H9 (cell line): ENCODE results near the gene DCAF7. TPM values are rescaled to one million over a fixed set of nuclear protein-coding genes. Genes with fewer than 3 reads are reported as not detected.

ENCODE experiments used
- DNase-seq: peaks from one replicate; pipeline ENCODE4 v3.0.0-alpha.2; 2017
- H2AFZ ChIP-seq: one replicate; pipeline ENCODE4 v1.6.1; 2013; ENCODE audit warnings: mild to moderate bottlenecking, low read length, control low read depth, moderate library complexity
- H2AK5ac ChIP-seq: 2 replicates; pipeline ENCODE4 v1.6.1; 2013; ENCODE audit warnings: low read length, control low read depth, mixed read lengths; ENCODE audit not compliant: insufficient read length
- H2BK120ac ChIP-seq: one replicate; pipeline ENCODE4 v1.6.1; 2013; ENCODE audit warnings: low read depth, mild to moderate bottlenecking, low read length, control low read depth, inconsistent platforms; ENCODE audit not compliant: poor library complexity, severe bottlenecking
- H2BK12ac ChIP-seq: 2 replicates; pipeline ENCODE4 v1.6.1; 2013; ENCODE audit warnings: low read length, control low read depth, mixed read lengths, low read depth; ENCODE audit not compliant: insufficient read length
- H2BK15ac ChIP-seq: 2 replicates; pipeline ENCODE4 v1.6.1; 2013; ENCODE audit warnings: low read depth, low read length, control low read depth
- H2BK20ac ChIP-seq: one replicate; pipeline ENCODE4 v1.6.1; 2013; ENCODE audit warnings: low read depth, mild to moderate bottlenecking, low read length, control low read depth, inconsistent platforms; ENCODE audit not compliant: poor library complexity, severe bottlenecking
- H2BK5ac ChIP-seq: 2 replicates; pipeline ENCODE4 v1.6.1; 2013; ENCODE audit warnings: low read length, control low read depth, mixed read lengths; ENCODE audit not compliant: insufficient read length
- H3K14ac ChIP-seq: 2 replicates; pipeline ENCODE4 v1.6.1; 2013; ENCODE audit warnings: low read length, control low read depth; ENCODE audit not compliant: insufficient read depth
- H3K18ac ChIP-seq: 2 replicates; pipeline ENCODE4 v1.6.1; 2013; ENCODE audit warnings: low read depth, mild to moderate bottlenecking, mixed read lengths, low read length, control low read depth; ENCODE audit not compliant: insufficient read length
- H3K23ac ChIP-seq: 2 replicates; pipeline ENCODE4 v1.6.1; 2013; ENCODE audit warnings: low read length, control low read depth, mixed read lengths, low read depth; ENCODE audit not compliant: insufficient read length
- H3K23me2 ChIP-seq: 2 replicates; pipeline ENCODE4 v1.6.1; 2013; ENCODE audit warnings: low read depth, mild to moderate bottlenecking, mixed read lengths, low read length, control low read depth; ENCODE audit not compliant: insufficient read length, poor library complexity, severe bottlenecking
- H3K27ac ChIP-seq: 2 replicates; pipeline ENCODE4 v1.5.1; 2013; ENCODE audit warnings: low read length, control low read depth, mixed read lengths, low read depth; ENCODE audit not compliant: insufficient read length
- H3K27me3 ChIP-seq: 2 replicates; pipeline ENCODE4 v1.6.1; 2013; ENCODE audit warnings: low read length, control low read depth, inconsistent platforms; ENCODE audit not compliant: insufficient read depth
- H3K4ac ChIP-seq: 2 replicates; pipeline ENCODE4 v1.6.1; 2013; ENCODE audit warnings: low read depth, mild to moderate bottlenecking, control low read depth, inconsistent platforms, low read length, moderate library complexity
- H3K4me1 ChIP-seq: 2 replicates; pipeline ENCODE4 v1.6.1; 2013; ENCODE audit warnings: low read length, control low read depth, inconsistent platforms; ENCODE audit not compliant: insufficient read depth
- H3K4me2 ChIP-seq: 2 replicates; pipeline ENCODE4 v1.6.1; 2013; ENCODE audit warnings: low read length, control low read depth, mixed read lengths; ENCODE audit not compliant: insufficient read length, insufficient read depth
- H3K56ac ChIP-seq: 2 replicates; pipeline ENCODE4 v1.6.1; 2013; ENCODE audit warnings: low read depth, mild to moderate bottlenecking, mixed read lengths, low read length, control low read depth; ENCODE audit not compliant: insufficient read length
- H3K79me1 ChIP-seq: 2 replicates; pipeline ENCODE4 v1.6.1; 2013; ENCODE audit warnings: low read depth, mild to moderate bottlenecking, moderate library complexity, low read length, control low read depth, inconsistent platforms; ENCODE audit not compliant: insufficient read depth, poor library complexity, severe bottlenecking
- H3K79me2 ChIP-seq: 2 replicates; pipeline ENCODE4 v1.6.1; 2013; ENCODE audit warnings: low read length, control low read depth, inconsistent platforms; ENCODE audit not compliant: insufficient read depth
- H3K9ac ChIP-seq: 2 replicates; pipeline ENCODE4 v1.6.1; 2013; ENCODE audit warnings: low read length, control low read depth, mixed read lengths; ENCODE audit not compliant: insufficient read length; ENCODE audit errors: extremely low read depth
- H3K9me3 ChIP-seq: one replicate; pipeline ENCODE4 v1.6.1; 2013; ENCODE audit warnings: low read depth, low read length, inconsistent platforms; ENCODE audit not compliant: control insufficient read depth
- H3T11ph ChIP-seq: one replicate; pipeline ENCODE4 v1.6.1; 2013; ENCODE audit warnings: mild to moderate bottlenecking, low read length, control low read depth, inconsistent platforms
- H4K20me1 ChIP-seq: one replicate; pipeline ENCODE4 v1.6.1; 2013; ENCODE audit not compliant: control insufficient read depth, insufficient read length, insufficient read depth
- H4K5ac ChIP-seq: 2 replicates; pipeline ENCODE4 v1.6.1; 2013; ENCODE audit warnings: low read depth, mild to moderate bottlenecking, mixed read lengths, low read length, control low read depth; ENCODE audit not compliant: insufficient read length
- H4K8ac ChIP-seq: replicated peaks from 2 replicates; pipeline ENCODE4 v1.6.1; 2013; ENCODE audit warnings: low read length, control low read depth, mixed read lengths, low read depth; ENCODE audit not compliant: insufficient read length
- H4K91ac ChIP-seq: 2 replicates; pipeline ENCODE4 v1.6.1; 2013; ENCODE audit warnings: low read depth, mild to moderate bottlenecking, moderate library complexity, mixed read lengths, low read length, control low read depth; ENCODE audit not compliant: insufficient read length
- H3K27ac Mint-ChIP-seq, 3 experiments: 2 replicates in 2 of 3; 3 replicates in 1 of 3; pipeline ENCODE4 v1.8.0; 2020 to 2021; ENCODE audit warnings: mixed read lengths in 3 of 3, mild to moderate bottlenecking in 1 of 3, moderate library complexity in 1 of 3
- H3K27me3 Mint-ChIP-seq: 2 replicates; pipeline ENCODE4 v1.8.0; 2021; ENCODE audit warnings: low read depth, mild to moderate bottlenecking, moderate library complexity, mixed read lengths
- H3K36me3 Mint-ChIP-seq, 3 experiments: 2 replicates in 2 of 3; 3 replicates in 1 of 3; pipeline ENCODE4 v1.8.0; 2020 to 2021; ENCODE audit warnings: low read depth in 3 of 3, mixed read lengths in 3 of 3; ENCODE audit not compliant: insufficient read depth in 1 of 3
- H3K4me1 Mint-ChIP-seq, 2 experiments: 2 replicates each; pipeline ENCODE4 v1.8.0; 2020; ENCODE audit warnings: mixed read lengths in 2 of 2
- H3K4me3 Mint-ChIP-seq, 2 experiments: 2 replicates in 1 of 2; 3 replicates in 1 of 2; pipeline ENCODE4 v1.8.0; 2020 to 2021; ENCODE audit warnings: mild to moderate bottlenecking in 2 of 2, mixed read lengths in 2 of 2, moderate library complexity in 1 of 2
- H3K9me3 Mint-ChIP-seq, 2 experiments: 2 replicates in 1 of 2; 3 replicates in 1 of 2; pipeline ENCODE4 v1.8.0; 2020; ENCODE audit warnings: mild to moderate bottlenecking in 2 of 2, mixed read lengths in 2 of 2, moderate library complexity in 1 of 2
- WGBS: extraction: QIAGEN DNeasy Blood & Tissue Kit; methylation state at CpG from one replicate; pipeline ENCODE4 v1.1.7; 2013; ENCODE audit warnings: missing lambda C conversion rate, low lambda C conversion rate, mixed read lengths; ENCODE audit not compliant: insufficient read length; ENCODE audit errors: extremely low coverage; 5-methylcytosine and 5-hydroxymethylcytosine counted together
- total RNA-seq: library from RNA; stranded (reverse); gene quantifications from 2 replicates; pipeline ENCODE4 v1.2.1, GENCODE V29; 2021
- TF ChIP-seq, protein P1 (sequence below): fragments of 200-600 bp; sonication (generic); conservative IDR thresholded peaks from 3 replicates; pipeline ENCODE4 v1.8.0; 2021; ENCODE audit warnings: antibody characterized with exemption, mild to moderate bottlenecking

DCAF7 gene
- total RNA-seq, 1 experiment from 2014 or later, result 86.2 TPM

DNA sequence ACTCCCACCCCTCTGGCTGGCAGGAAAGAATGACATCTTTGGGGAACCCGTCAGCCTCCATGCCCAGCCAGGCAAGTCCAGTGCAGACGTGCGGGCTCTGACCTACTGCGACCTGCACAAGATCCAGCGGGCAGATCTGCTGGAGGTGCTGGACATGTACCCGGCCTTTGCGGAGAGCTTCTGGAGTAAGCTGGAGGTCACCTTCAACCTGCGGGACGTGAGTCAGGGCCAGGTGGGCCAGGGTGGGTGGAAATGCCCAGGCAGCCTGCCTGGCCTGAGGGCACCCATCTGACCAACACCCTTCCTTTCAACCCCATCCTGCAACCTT is 8.1 kb upstream of the DCAF7 start:
- no peak overlapping the region for H3K14ac ChIP-seq
- H3K23me2 ChIP-seq, result peaks cover 8% of the 10 kb centered on the region
- DNase-seq, result no peak
- TF ChIP-seq, protein P1, sequence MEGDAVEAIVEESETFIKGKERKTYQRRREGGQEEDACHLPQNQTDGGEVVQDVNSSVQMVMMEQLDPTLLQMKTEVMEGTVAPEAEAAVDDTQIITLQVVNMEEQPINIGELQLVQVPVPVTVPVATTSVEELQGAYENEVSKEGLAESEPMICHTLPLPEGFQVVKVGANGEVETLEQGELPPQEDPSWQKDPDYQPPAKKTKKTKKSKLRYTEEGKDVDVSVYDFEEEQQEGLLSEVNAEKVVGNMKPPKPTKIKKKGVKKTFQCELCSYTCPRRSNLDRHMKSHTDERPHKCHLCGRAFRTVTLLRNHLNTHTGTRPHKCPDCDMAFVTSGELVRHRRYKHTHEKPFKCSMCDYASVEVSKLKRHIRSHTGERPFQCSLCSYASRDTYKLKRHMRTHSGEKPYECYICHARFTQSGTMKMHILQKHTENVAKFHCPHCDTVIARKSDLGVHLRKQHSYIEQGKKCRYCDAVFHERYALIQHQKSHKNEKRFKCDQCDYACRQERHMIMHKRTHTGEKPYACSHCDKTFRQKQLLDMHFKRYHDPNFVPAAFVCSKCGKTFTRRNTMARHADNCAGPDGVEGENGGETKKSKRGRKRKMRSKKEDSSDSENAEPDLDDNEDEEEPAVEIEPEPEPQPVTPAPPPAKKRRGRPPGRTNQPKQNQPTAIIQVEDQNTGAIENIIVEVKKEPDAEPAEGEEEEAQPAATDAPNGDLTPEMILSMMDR, result no peak
- H2BK5ac ChIP-seq, result no peak overlapping the region
- H3K79me2 ChIP-seq, result no peaks in the 10 kb centered on the region
- no peak overlapping the region for H2BK15ac ChIP-seq
- H3K9me3 Mint-ChIP-seq, result no peaks in the 10 kb centered on the region; a peak in 1 of 5 replicates
- H3K27me3 Mint-ChIP-seq, result peaks cover 9% of the 10 kb centered on the region
- no peak overlapping the region for H3K4ac ChIP-seq
- WGBS, result no CpG with 5 or more reads among the region's 9 CpGs
- H3K79me1 ChIP-seq, result no peaks in the 10 kb centered on the region
- no peak overlapping the region for H2BK12ac ChIP-seq
- no peak overlapping the region for H2BK20ac ChIP-seq
- no peak overlapping the region for H3T11ph ChIP-seq
- no peak overlapping the region for H3K4me3 Mint-ChIP-seq
- no peak overlapping the region for H4K91ac ChIP-seq
- H3K4me1 Mint-ChIP-seq, result peaks cover 5 to 14% of the 10 kb centered on the region in 2 experiments
- no peak overlapping the region for H4K5ac ChIP-seq
- no peak overlapping the region for H3K56ac ChIP-seq
- no peak overlapping the region for H2BK120ac ChIP-seq
- no peak overlapping the region for H3K27ac Mint-ChIP-seq
- H3K36me3 Mint-ChIP-seq, result no peaks in the 10 kb centered on the region
- H3K23ac ChIP-seq, result no peak overlapping the region
- no peaks in the 10 kb centered on the region; the same call in 1 of the 2 replicates for H3K4me1 ChIP-seq
- H3K27me3 ChIP-seq, result no peaks in the 10 kb centered on the region; the same call in 1 of the 2 replicates
- H4K8ac ChIP-seq, result no peak overlapping the region
- H3K18ac ChIP-seq, result no peak overlapping the region
- H3K27ac ChIP-seq, result no peak overlapping the region
- H3K9me3 ChIP-seq, result no peaks in the 10 kb centered on the region
- no peak overlapping the region for H2AK5ac ChIP-seq
- H2AFZ ChIP-seq, result no peak overlapping the region
- H4K20me1 ChIP-seq, result no peaks in the 10 kb centered on the region
- no peak overlapping the region for H3K9ac ChIP-seq
- H3K4me2 ChIP-seq, result no peak overlapping the region
